NCI-H2196 treated with DMSO at 0.1 percent for 48 hours (cell line): ENCODE measurements around the gene SLC27A5.

Experiments used
- DNase-seq: peaks from one replicate; lab custom pipeline; 2025; ENCODE audit not compliant: unreplicated experiment; lab: John Stamatoyannopoulos, UW

Gene SLC27A5, protein sequence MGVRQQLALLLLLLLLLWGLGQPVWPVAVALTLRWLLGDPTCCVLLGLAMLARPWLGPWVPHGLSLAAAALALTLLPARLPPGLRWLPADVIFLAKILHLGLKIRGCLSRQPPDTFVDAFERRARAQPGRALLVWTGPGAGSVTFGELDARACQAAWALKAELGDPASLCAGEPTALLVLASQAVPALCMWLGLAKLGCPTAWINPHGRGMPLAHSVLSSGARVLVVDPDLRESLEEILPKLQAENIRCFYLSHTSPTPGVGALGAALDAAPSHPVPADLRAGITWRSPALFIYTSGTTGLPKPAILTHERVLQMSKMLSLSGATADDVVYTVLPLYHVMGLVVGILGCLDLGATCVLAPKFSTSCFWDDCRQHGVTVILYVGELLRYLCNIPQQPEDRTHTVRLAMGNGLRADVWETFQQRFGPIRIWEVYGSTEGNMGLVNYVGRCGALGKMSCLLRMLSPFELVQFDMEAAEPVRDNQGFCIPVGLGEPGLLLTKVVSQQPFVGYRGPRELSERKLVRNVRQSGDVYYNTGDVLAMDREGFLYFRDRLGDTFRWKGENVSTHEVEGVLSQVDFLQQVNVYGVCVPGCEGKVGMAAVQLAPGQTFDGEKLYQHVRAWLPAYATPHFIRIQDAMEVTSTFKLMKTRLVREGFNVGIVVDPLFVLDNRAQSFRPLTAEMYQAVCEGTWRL

DNA sequence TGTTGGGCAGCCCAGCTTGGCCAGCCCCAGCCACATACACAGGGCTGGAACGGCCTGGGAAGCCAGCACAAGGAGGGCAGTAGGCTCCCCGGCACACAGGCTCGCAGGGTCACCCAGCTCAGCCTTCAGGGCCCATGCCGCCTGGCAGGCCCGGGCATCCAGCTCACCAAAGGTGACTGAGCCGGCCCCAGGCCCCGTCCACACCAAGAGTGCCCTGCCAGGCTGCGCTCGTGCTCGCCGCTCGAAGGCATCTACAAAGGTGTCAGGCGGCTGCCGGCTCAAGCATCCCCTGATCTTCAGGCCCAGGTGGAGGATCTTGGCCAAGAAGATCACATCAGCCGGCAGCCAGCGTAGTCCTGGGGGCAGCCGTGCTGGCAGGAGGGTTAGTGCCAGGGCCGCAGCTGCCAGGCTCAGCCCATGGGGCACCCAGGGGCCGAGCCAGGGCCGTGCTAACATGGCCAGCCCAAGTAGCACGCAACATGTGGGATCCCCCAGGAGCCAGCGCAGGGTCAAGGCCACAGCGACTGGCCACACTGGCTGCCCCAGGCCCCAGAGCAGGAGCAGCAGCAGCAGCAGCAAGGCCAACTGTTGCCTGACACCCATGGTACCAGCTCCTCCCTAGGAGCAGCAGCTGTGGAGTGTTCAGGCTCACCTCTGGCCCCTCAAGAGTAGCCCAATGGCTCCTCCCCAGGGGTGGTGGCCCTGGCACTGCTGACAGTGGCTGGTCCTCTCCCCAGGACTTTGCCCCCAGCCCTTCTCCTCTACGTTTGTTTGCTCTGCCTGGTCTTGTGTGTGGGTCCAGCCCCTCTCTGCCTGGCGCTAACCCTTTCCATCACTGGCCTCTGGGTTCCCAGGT is at the start of gene SLC27A5:
Gene SLC27A5 (minus strand): TSS at position 640 of the 856 bp plus-strand sequence. CDS start 37 bp downstream, at position 603.
- no peak for DNase-seq

DNA sequence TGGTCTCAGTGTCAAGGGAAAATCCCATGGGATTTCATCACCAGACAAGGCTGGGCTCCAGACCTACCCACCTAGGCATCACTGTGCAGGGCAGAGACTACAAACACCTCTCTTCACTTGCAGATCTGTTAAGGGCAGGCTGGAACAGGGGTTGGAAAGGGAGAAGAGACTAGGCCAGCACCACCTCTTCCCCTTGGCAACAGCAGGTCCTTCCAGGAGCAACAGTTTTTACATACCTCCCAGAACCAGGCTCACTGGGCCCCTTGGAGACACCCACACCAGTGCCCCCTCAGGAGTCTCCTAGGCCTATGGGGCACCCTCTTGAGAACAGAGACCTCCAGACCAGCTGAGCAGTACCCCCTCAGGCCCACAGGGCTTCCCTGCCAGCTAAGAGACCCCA is 49.1 kb upstream of the SLC27A5 start:
- no peak for DNase-seq

DNA sequence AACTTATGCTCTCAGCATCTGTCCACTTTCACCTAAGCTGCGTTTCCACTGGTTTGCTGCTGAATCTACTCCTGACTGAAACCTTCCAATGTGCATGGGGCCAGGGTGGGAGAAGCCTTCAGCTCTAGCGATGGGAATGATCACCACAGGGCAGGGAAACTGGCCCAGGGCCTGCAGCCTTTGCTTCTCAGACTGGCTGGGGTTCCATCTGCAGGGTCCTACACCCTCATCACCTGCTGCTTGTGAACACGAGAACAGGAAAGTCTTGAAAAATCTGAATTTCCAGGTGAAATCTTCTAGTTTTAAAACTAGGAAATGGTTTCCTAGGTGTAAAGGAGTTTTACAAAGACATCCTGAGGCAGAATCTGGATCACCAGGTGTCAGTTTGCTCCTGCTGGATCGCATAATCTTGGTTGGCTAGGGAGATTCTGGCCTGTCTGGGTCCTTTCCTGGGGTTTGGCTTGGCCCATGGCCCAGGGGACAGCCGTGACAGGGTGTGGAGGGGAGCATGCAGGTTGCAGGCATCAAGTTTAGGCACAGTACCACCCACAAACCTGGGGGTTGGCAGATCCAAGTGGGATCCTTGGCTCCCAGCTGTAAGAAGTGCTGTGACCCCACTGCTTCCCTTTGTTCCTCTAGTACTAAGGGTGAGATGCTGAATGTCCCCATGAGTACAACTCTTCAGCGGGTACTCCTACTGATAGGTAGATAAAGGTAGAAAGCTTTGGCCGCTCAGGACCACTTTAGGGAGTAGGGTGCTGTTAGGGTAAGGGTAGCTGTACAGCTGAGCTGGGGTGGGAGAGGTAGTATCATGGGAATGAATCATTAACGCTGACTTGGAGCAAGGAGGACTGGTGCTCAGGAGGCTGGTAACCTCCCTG is 48.5 kb upstream of the SLC27A5 start:
- no peak for DNase-seq

DNA sequence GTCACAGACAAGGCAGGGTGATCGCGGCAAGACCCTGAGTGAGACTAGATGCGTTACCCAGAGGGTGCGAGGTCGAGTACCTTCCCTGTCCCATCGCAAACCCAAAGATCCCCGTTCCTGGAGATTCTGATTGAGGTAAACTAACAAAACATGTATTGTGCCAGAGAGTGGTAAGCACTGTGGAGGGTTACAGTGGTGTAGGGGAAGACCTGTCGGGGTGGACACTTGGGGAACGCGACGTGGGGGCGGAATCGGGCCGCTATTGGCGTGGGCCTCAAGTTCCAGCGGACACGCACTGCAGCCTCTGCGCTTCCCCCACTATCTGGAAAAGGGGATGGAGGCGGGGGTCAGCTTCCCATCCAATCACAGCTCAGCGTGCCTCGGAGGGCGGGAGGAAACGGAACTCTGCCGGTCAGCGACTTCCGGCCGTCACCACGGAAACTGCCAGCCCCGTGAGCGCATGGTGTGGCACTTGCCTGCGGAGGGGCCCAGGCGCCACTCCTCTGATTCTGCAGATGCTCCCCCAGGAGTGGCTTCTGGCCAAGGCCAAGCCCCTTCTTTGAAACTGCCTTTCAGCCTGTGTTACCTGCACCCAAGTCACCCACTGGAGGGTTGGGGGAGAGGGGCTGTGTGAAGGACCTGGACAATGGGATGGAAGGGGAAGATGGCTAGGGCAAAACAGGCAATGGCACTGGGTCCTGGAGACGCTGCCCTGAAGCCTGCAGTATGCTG is 47.6 kb upstream of the SLC27A5 start:
- no peak for DNase-seq

DNA sequence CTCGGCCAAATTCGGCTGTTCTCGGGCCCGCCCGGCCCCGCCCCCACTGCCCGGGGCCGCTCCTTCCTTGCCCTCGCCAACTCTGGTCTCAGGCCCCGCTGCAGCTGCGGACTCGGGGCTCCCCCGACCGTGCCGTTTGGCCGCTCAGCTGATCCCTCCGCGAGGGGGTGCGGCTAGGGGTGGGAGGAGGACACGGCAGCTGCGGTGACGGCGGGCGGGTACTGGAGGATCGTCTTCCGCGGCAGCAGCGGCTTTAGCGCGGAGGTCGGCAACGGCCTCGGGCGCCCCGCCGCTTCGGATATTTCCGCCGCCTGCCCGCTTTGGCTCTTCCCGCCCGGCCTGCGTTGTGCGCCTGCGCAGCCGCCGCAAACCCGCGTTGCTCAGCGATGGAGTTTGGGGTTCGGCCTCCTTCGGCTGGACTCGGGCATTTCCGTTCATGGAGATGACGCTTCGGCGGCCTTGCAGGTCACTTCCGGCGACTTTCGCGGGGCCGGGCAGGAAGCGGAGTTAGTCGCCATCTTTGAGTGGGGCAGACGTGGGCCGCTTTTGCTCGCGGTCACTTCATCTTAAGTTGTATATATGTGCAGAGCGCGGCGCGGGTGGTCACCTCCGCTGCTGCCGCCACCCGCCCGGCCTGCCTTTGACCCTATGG is 47.0 kb upstream of the SLC27A5 start:
- no peak for DNase-seq

DNA sequence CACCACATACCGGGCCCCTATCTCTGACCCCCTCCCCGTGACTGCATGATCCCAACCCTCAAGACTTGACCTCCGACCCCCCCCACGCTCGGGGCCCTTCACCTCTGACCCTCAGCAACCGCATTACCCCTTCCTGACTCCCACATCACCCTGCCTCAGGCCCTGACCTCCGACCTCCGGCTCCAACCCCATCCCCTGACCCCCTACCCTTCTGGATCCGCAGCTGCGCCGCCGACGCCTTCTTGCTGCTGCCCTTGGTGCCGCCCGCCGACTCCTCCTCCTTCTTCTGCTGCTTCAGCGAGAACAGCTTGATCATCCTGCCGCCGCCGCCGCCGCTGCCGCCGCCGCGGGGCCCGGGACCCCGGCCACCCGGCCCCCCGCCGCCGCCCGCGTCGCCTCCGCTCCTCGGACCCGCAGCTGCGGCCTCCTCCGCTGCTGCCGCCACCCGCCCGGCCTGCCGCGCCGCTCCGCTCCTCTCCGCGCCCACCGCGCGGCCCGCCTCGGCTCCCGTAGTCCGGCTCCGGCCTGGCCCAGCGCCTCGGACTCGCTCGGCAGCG is 46.4 kb upstream of the SLC27A5 start, which contains the start of gene UBE2M:
Gene UBE2M (minus strand): TSS at position 546 of the 557 bp plus-strand sequence. CDS start 230 bp downstream, at position 316.
- no peak for DNase-seq

DNA sequence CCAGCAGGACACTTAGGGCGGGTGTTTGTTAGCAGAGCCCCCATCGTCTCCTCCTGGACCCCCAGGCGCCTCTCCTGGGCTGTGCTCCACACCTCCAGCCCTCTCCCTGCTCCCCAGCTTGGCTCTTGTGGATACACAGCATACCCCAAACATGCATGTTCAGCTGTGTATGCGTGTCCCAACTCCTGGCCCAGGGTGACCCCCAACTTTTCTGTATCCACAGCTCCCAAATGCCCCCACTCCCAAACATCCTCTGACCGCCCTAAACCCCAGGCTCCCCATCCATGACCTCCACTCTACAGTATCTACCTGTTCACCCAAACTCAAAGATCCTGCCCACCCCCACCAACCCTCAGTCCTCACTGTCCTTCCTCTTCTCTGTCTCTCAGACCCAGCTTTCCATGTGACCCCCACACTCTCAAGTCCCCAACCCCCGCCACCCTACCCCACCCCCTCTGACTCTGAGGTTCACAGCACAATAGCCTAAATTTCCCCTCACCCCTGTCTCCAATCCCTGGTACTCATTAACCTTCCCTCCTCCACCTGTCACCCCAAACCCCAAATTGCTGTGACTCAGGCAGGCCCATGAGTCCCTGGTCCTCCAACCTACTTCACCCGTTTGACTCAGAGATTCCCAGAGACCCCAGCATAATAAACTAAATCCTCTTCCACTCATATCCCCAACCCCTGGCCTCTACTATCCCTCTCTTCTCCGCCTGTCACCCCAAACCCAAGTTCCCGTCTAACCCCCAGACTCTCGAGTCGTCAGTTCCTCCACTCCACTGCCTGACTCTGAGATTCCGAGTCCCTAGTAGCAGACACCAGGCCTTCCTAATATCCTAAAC is 45.7 kb upstream of the SLC27A5 start:
- DNase-seq: no peak

DNA sequence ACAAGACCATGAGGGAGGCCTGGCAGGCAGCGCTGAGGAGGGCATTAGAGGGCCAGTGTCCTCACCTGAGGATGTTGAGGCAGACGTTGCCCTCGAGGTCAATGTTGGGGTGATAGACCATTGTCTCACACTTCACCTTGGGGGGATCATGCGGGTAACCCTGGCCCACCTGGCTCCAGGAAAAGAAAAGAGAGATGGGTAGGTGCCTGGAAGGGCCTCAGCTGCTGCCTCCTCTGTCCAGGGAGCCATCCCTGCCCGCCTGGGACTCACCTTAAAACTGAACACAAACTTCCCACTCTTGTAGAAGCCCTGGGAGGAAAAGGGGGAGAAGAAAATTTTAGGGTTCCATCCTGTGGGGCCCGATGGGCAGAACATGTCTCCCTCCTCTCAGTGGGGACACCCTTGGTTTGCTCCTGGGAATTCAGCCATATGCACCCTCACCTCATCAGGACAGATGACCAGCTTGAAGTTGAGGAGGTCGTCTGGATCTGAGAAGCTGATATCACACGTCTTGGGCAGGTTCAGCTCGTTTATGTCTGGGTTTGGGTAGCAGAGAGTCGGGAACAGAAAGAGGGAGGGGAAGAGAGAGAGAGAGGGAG is 44.9 kb upstream of the SLC27A5 start:
- DNase-seq: no peak

DNA sequence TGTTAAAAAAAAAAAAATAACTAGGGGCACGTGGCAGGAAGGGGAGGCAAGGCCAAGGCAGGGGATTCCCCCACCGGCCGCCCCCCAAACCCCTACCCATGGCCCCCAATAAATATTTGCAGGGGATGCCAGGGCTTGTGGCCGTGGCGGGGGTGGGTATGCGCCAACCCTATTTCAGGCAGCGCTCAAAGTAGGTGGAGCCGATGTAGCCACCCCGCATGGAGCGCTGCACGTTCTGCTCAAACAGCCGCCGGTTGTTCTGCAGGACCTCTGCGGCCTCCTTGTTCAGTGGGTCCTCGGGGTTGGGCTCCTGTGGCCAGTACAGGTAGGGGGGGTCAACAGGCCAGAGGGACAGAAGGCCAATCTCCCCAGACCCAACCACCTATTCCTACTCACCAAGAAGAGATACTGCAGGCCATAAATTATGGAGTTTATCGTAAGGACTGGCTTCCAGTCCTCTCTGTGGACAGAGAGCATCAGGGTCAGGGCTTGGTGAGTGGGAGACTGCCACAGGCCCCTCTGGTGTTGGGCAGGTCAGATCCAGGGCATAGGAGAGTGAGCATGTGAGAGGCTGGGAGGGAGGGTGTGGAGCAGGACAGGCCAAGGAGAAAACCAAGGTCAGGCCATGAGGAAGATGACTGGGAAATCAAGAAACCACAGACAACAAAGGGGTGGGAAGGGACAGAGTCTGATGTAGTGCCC is 44.3 kb upstream of the SLC27A5 start:
- DNase-seq: no peak

DNA sequence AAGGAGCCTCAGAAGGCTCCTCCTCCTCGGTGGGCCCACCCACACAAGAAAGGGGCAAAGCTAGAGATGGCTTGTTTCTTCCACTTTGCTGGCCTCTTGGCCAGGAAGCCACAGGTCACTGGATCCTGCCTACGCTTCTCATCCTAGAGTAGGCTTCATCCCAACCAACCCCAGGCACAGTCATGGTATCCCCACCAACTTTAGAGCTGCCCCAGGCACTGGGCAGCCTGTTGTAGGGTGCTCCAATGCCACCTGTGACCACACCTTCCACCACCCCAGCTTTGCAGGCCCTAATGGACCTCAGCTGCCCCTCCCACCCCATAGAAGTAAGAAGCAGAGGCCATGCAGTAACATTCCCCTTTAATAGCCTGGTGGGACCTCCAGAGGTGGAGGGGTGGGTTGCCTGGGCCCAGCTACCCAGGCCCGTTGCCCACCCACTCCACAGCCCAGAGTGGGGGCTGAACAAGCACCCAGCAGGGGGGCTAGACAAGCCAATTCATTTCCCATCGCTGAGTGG is 43.6 kb upstream of the SLC27A5 start:
- DNase-seq: no peak

DNA sequence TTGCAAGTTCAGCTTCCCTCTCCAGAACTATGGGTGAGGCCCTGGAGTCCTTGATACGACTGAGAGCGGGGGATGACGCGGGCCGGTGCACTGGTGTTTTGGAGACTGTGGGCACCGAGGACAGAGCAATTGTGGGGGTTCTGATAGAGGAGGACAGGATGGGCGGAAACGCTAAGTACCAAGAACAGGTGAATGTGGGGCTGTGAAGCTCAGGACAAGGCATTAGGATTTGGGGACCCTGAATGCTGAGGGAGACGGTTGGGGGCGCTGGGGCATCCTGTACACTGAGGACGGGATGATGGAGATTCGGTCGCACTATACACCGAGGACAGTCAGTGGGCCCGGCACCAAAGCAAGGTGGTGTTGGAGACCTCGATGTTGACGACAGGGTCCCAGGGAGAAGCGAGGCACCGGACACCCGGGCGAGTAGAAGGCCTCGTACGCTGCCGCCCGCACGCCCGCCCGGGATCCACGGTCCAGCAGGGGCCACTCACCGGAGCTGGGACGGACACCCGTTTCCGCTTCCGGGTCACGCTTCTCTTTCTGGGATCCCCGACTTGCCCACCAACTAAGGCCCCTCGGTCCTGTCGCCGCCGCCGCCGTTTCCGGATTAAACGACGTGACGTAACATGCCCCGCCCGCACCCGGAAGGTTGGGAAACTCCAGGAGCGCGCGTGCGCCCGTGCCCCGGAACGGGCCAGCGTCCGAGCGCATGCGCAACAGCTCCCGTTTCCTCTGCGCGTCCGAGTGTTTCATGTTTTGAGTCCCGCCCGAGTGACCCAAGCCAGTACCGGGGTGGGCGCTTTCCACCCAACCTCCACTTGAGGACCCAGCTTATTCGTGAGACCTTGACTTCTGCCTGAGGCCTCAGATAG is 42.9 kb upstream of the SLC27A5 start, which contains the start of gene CHMP2A:
Gene CHMP2A (minus strand): TSS at position 612 of the 875 bp plus-strand sequence. CDS start 893 bp downstream, outside the sequence.
- DNase-seq: no peak

DNA sequence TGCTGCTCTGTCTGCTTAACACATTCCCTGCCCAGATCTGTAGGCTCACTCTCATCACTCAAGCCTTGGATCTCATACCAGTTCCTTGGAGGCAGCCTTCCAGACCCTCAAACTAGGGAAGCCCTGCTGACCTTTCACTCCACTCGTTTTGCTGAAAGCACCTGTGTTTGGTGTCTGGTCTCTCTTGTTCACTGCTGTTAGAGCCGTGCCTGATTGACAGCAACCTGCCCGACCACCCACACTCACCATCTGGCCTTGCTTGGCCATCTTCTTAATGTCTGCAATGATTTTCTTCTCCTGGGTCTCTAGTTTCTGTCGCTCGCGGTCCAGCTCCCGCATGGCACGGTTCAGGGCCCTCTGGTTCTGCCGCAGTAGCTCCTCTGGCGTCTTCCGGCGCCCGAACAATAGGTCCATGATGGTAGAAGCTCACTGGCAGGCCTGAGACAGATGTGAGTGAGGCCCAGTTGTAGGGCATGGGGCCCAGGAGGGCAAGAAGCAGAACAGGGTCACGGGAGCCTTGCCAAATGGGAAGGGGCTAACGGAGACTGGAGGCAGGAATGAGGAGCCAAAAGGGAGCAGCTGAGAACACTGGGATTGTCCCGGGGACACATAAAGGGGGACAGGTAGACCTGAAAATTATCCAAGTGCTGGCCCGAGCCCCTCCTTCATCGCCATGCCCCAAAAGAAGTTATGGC is 42.2 kb upstream of the SLC27A5 start:
- no peak for DNase-seq

DNA sequence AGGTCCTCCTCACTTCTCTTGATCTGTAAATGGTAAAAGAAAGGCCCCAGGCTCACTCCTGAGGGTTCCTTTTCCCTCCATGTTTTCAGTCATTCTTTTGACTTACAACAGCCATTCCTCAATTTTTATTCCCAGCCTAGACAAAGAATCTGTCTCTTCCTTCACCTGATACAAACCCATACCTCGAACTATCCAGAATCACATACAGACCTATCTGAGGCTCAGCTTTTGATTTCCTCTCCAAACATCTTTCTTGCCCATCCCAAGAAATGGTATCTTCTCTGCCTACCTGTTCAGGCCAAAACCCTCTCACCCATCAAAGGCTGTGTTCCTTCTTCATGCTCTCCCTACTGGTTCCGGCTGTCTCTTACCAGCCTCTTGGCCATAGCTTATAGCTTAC is 40.9 kb upstream of the SLC27A5 start:
- no peak for DNase-seq

DNA sequence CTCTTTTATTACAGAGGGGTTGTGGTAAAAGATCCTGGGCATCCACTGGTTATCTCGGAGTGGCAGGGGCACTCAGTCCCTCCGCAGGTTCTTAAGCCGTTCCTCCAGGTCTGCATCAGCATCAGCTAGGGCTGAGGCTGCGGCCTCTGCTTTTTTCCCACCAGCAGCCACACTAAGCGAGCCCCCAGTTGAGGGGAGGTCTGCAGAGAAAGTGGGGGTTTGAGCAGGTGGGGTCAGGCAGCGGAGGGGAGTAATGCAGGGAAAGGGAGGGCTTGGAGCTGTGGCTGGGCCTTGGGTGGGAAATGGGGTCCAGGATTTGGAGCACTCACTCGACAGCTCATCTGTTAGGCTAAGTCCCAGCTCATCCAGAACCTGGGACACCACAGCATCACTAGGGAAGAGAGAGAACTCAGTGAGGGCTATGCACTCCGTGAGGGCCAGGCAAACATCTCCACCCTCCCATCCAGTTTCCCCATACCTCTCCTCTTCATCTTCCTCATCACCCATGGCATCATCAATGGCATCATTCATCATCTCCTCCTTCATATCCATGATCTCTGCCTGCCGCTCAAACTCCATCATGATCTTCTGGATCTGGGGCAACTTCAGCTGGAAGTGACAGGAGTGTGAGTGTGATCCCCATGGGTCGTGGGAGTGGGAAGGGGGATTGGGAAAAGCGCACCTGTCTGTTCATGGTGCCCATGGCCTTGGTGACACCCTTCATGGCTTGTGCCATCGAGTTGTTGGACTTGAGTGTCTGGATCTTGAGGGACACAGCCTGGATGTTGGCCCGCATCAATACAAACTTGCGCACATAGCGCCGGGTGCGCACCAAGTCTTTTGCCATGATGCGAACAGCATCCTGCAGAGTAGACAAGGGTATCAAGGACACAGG is 40.0 kb upstream of the SLC27A5 start:
- no peak for DNase-seq
